TTC549 (cell line): ENCODE data around the gene SMIM44.
"Not testable (repeated sequence)": the region's sequence is repeated elsewhere in the genome, so short reads cannot be mapped to it uniquely, and the experiment has no call there.

Experiments used
- FAIRE-seq: peaks from 2 replicates; lab custom pipeline; 2012; peaks lifted over from hg19 to GRCh38; lab: Jason Lieb, UNC

Gene SMIM44

DNA sequence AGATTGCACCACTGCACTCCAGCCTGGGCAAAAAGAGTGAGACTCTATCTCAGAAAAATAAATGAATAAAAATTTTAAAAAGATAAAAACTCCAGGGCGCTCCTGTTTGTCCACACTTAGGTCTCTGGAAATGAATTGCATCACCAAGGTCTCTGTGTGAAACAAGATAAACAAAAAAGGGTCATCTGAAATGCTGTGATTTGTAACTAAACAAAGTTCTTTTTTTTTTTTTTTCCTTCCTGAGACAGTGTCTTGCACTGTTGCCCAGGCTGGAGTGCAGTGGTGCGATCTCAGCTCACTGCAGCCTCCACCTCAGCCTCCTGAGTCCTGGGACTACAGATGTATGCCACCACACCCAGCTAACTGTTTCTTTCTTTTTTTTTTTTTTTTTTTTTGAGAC lies 34.4 kb upstream of the SMIM44 start:
- no peak for FAIRE-seq

DNA sequence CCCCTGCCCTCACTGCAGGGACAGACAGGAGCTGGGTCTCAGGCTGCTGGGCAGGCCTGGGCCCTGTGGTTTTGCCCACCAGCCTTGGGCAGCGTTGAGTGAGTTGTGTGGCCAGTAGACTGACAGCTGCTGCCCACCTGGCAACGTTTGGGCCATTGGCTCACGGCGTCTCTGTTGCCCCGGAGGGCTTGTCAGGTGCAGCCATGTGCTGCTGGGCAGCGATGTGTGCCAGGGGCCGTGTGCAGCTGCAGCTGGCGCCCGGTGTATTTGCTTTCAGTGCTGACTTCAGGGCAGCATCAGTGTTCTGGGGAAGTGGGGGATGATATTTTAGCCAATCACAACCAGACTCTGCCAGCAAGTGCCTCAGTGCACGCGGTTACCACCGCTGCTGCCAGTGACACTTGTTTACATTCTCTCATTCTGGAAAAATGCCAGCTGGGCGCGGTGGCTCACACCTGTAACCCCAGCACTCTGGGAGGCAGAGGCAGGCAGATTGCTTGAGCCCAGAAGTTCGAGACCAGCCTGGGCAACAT lies 33.5 kb upstream of the SMIM44 start:
- FAIRE-seq = no peak

DNA sequence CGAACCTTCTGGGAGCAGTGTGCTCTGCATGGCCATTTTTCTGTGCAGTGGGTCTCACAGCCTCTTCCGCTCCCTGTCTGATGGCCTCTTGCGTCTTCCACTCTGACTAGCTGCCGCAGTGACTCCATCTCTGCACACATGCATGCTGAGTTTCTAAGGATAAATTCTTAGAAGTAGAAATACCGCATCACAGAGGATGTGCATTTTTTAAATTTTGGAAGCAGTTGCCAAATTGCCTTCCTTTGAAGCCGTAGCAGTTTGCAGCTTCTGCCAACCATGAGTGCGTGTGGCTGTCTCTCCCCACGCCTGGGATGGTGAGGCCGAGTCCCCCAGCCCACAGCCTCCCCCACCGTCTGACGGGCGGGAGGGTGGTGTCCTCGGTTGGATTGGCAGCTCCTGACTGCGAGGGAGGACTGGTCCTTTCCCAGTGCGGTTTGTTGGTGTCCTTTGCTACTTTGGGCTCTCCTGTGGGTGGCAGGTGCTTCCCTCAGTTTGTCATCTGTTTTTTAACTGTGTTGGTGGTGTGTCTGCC lies 32.7 kb upstream of the SMIM44 start:
- no peak for FAIRE-seq

DNA sequence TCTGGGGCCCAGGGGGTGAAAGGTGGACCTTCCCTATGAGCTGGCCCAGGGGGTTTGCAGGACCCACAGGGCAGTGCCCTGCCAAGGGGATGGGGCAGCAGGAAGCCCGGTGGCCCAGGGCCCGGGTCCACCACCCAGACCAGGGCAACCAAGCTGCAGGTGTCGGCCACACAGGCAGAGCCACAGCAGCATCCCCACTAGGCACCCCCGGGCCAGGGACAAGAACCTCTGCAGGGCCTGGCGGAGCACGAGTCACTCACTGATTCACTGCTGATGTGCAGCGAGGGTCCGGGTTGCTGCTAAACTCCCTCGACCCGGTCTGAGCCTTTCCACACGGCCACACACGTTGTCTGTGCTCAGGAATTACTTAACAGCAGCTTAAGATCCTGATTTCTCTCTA lies 31.7 kb upstream of the SMIM44 start:
- no peak for FAIRE-seq

- no peak for FAIRE-seq
Observed at GRCh38 chr19:3513229-3514140, 30.2 kb upstream of the SMIM44 start.

DNA sequence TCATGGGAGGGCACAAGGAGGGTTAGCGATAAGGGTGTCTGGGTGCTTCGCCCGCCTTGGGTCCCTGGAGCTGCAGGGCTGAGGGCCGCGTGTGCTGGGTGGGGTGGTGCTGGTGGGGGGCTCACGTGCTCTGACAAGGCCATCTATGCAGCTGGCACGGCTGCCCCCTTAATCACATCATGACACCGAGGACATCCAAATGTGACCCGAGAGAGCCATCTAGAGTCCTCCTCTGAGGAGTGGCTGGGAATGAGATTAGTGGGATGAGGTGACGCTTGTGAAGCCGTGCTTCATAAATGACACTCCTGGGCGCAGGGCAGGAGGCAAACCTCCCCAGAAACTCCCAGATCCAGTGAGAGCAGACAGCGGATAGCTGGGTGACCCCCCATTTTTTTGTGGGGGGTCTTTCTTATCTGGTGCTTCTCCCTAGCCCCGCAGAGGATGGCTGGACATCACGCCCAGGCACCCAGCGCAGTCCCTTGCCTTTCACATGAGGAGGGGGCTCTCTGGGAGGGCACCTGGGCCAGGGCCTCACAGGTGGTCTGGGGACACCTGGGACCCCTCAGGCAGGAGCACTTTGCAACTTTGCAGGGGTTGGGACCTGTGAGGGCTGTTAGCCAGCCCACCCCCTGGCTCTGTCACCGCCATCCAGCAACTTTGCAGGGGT lies 29.5 kb upstream of the SMIM44 start:
- FAIRE-seq = no peak

GRCh38 chr19:3511506-3512251 lies 28.4 kb upstream of the SMIM44 start:
- no peak for FAIRE-seq

DNA sequence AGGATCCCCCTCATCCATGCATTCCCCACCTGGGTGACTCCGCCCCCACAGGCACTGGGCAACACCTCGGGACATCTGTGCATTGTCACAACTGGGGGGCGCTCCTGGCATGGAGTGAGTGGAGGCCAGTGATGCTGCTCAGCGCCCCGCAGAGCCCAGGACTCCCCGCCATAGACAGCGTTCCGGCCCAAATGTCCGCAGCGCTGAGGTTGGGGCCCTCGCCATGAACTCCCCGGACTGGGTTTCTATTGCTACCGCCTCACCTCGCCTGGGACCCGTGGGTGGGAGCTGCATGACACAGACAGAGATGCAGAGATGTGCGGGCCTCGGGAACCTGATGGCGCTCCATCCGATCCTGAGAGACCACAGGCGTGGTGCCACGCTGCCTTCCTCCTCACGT lies 27.5 kb upstream of the SMIM44 start:
- no peak for FAIRE-seq

- FAIRE-seq = no peak
Observed at GRCh38 chr19:3509566-3509989, 26.3 kb upstream of the SMIM44 start.

GRCh38 chr19:3508771-3509535 lies 25.7 kb upstream of the SMIM44 start:
- FAIRE-seq = no peak

DNA sequence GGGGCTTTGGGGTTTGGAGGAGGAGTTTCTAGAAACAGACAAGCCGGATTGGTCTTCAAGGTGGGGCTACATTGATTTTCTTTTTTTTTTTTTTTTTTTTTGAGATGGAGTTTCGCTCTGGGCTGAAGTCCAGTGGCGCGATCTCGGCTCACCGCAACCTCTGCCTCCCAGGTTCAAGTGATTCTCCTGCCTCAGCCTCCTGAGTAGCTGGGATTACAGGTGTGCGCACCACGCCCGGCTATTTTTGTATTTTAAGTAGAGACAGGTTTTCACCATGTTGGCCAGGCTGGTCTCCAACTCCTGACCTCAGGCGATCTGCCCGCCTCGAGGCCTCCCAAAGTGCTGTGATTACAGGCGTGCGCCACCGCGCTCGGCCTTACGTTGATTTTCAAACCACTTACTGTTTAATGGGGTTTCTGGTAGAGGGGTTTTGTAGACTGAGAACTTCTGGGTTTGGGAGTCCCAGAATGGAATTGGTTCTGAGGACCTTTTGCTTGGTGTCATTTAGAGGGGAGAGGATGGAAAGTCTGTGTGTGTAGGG lies 24.9 kb upstream of the SMIM44 start:
- FAIRE-seq = not testable (repeated sequence)

- no peak for FAIRE-seq
Observed at GRCh38 chr19:3507371-3508120, 24.3 kb upstream of the SMIM44 start.

DNA sequence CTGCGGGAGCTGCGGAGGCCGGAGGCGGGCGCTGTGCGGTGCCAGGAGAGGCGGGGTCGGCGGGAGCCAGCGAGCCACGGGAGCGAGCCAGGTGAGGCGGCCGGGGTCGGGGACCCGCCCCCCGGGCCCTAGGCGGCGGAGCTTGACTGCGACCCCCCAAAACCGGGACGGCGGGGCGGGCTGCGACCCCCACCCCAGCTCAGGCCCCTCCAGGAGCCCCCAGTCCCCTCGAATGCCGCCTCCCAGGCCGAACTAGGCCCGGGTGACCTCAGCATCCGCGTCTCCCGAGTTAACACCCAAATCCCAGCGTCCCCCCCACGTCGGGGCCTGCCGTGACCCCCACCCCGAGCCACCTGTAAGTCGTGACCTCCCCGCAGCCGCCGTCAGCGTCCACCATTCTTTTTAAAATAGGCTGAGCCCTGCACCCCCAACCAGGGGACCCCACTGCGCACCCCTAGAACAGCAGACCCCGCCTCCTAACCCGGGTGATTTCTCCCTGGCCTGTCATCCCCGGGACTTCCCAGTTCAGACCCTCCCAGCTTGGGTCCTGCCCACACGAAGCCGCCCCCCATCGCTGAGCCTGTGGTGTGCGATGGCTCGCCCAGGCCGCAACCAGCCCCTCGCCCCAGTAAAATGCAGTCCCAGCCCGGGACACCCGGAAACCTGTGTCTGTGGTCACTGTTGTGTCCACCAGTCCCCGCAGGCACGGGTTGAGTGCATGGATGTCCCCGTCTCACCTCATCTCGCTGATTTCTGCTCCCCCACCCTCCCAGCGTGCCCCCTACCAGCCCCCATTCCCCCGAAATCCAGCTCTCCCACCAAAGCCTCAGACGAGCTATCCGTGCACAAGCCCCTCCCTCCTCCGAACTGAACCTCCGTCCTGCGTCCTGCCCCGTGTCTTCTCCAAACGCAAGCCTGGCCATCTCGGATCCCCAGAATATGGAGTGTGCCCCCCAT lies 23.4 kb upstream of the SMIM44 start:
- no peak for FAIRE-seq

- no peak for FAIRE-seq
Observed at GRCh38 chr19:3505598-3506383, 22.6 kb upstream of the SMIM44 start, which contains the start of gene FZR1. Gene FZR1, plus strand, starts transcription at chr19:3506311. Its CDS starts 16,679 bp downstream, at chr19:3522990.

- no peak for FAIRE-seq
Observed at GRCh38 chr19:3504735-3505134, 21.5 kb upstream of the SMIM44 start.

- FAIRE-seq = no peak
Observed at GRCh38 chr19:3503036-3503572, 19.9 kb upstream of the SMIM44 start.

- no peak for FAIRE-seq
Observed at GRCh38 chr19:3501780-3502179, 18.5 kb upstream of the SMIM44 start.
